ENCODE results near the gene RGCC.

- TF ChIP-seq POLR2AphosphoS5 (IDR thresholded peaks at IDR 0.05; ENCODE audit: borderline replicate concordance, low read depth, low read length) (no peak), EZH2 (IDR thresholded peaks at IDR 0.05) (no peak)
Observed at GRCh38 chr13:41501281-41501680, 43.9 kb downstream of the RGCC start.

All from SK-N-MC (cell line).